ENCODE results near the gene TESK1. TPM values are rescaled to one million over a fixed set of nuclear protein-coding genes. Genes with fewer than 3 reads are reported as not detected.

TESK1 gene
- total and polyA plus RNA-seq, 2 of the 8 experiments (the other 6 are each of a cell fraction or from before 2014, with no cell fraction given) = 13.5 to 13.9 TPM

- Histone ChIP-seq H3K14ac (ENCODE audit: insufficient read length) (no peak overlapping the region), H2AK5ac (ENCODE audit: low read depth, low read length) (no peak overlapping the region), H3K23ac (ENCODE audit: insufficient read length) (no peak overlapping the region), H3K23me2 (ENCODE audit: low read depth, low read length) (no peaks in the 10 kb centered on the region), H3K4me3 (ENCODE audit: extremely low read depth in 1 of 4, insufficient read depth in 2 of 4, low read depth in 3 of 4, low read length in 4 of 4) (no peak overlapping the region), H2AFZ (ENCODE audit: low read length) (no peak overlapping the region), H2BK5ac (ENCODE audit: low read depth, low read length) (no peak overlapping the region), H3K27me3 (replicated peaks in 1 of 4; ENCODE audit: control insufficient read depth in 3 of 4, extremely low read depth in 1 of 4, insufficient read depth in 3 of 4, low read length in 3 of 4) (no peaks in the 10 kb centered on the region), H4K5ac (ENCODE audit: insufficient read length, low read depth, low read length) (no peak overlapping the region), H3K79me1 (ENCODE audit: low read depth, low read length) (no peaks in the 10 kb centered on the region), H3K27ac (ENCODE audit: low read depth, low read length) (no peak overlapping the region), H3K9ac (replicated peaks in 1 of 4; ENCODE audit: extremely low read depth in 1 of 4, low read depth in 3 of 4, low read length in 3 of 4) (no peak overlapping the region), H2BK120ac (replicated peaks; ENCODE audit: low read depth, low read length) (no peak overlapping the region), H4K91ac (replicated peaks; ENCODE audit: insufficient read length, low read length) (no peak overlapping the region), H4K8ac (ENCODE audit: extremely low read depth, insufficient read depth, low read length) (no peak overlapping the region), H2BK20ac (ENCODE audit: low read length) (no peak overlapping the region), H3K79me2 (ENCODE audit: control insufficient read depth in 1 of 2, insufficient read depth in 2 of 2, low read length in 2 of 2) (no peaks in the 10 kb centered on the region), H3K9me3 (ENCODE audit: insufficient read depth in 2 of 2, low read depth in 1 of 2, low read length in 1 of 2) (peaks cover 0 to 2% of the 10 kb centered on the region in 2 experiments; a peak in 1 of 4 replicates), H3K4me1 (replicated peaks in 1 of 4; ENCODE audit: control insufficient read depth in 3 of 4, insufficient read depth in 4 of 4, low read length in 3 of 4) (no peaks in the 10 kb centered on the region), H3K56ac (replicated peaks; ENCODE audit: insufficient read length, low read depth, low read length) (no peak overlapping the region), H3K4me2 (ENCODE audit: insufficient read depth in 1 of 2, low read depth in 2 of 2, low read length in 2 of 2) (no peak overlapping the region), H2BK12ac (ENCODE audit: low read depth, low read length) (no peak overlapping the region), H3K4ac (replicated peaks; ENCODE audit: insufficient read length, low read depth, low read length) (no peak overlapping the region), H4K20me1 (replicated peaks in 1 of 2; ENCODE audit: control insufficient read depth in 1 of 2, insufficient read depth in 2 of 2, low read length in 2 of 2) (no peaks in the 10 kb centered on the region), H3K18ac (ENCODE audit: extremely low read depth, low read length) (no peak overlapping the region), H2BK15ac (ENCODE audit: low read length) (no peak overlapping the region), H3K36me3 (ENCODE audit: control insufficient read depth in 2 of 4, insufficient read depth in 4 of 4, low read length in 3 of 4) (no peaks in the 10 kb centered on the region; a peak in 2 of 8 replicates)
- DNase-seq (ENCODE audit: low read depth in 1 of 2, low spot score in 2 of 2) (no peak), FAIRE-seq (peak; percentile 45)
- ChIA-PET POLR2A (ENCODE audit: partially characterized antibody) (interaction anchor here (0.7 kb wide), 1 partner anchor 19 kb away, joined by 3 read pairs; the partner anchor contains the start of genes CCDC107 and RMRP), CTCF (ENCODE audit: partially characterized antibody) (interaction anchor here (1.0 to 1.3 kb wide), 2 partner anchors 28 to 187 kb away, joined by 3 to 4 read pairs; no protein-coding TSS in a partner anchor)
- 88% methylated on average over 1 of the region's 1 CpG; no CpG with 5 or more reads in 1 of the 2 experiments for WGBS, 2 experiments (ENCODE audit: extremely low coverage in 1 of 2, insufficient coverage in 1 of 2, insufficient read length in 1 of 2, insufficient replicate concordance in 2 of 2, low coverage in 1 of 2, low lambda C conversion rate in 2 of 2, missing lambda C conversion rate in 1 of 2)
- TF ChIP-seq CTBP2 (IDR thresholded peaks at IDR 0.05; ENCODE audit: borderline replicate concordance, insufficient read depth, insufficient read length, low read length) (no peak), ZNF274 (IDR thresholded peaks at IDR 0.05; ENCODE audit: borderline replicate concordance, extremely low read depth, low read length) (no peak), EZH2 (IDR thresholded peaks at IDR 0.05; ENCODE audit: low read depth, low read length, severe bottlenecking) (no peak), KDM5A (IDR thresholded peaks at IDR 0.05; ENCODE audit: low read length) (no peak), HDAC6 (IDR thresholded peaks at IDR 0.05; ENCODE audit: low read depth, low read length) (no peak), SAP30 (IDR thresholded peaks at IDR 0.05; ENCODE audit: insufficient read depth, insufficient replicate concordance, low read length) (no peak), RNF2 (IDR thresholded peaks at IDR 0.05; ENCODE audit: borderline replicate concordance, low read depth, low read length, missing control alignments, poor library complexity, severe bottlenecking) (no peak), CTCF (IDR thresholded peaks at IDR 0.05; ENCODE audit: control extremely low read depth in 1 of 3, insufficient read depth in 1 of 3, low read depth in 1 of 3, low read length in 3 of 3) (no peak), SIN3A (conservative IDR thresholded peaks at IDR 0.05 in 1 of 2, IDR thresholded peaks at IDR 0.05 in 1 of 2; ENCODE audit: low read depth in 1 of 2, low read length in 2 of 2) (no peak), TCF12 (IDR thresholded peaks at IDR 0.05; ENCODE audit: low read depth, low read length) (no peak)
These were observed 34.6 kb downstream of the TESK1 start for GRCh38 chr9:35639631-35640030.
